ENCODE measurements around the gene DCBLD1. TPM values are rescaled to one million over a fixed set of nuclear protein-coding genes. Genes with fewer than 3 reads are reported as not detected.
A peak's percentile ranks its signal among the peaks of the same experiment; 100 is the strongest.
"Not testable (repeated sequence)": the region's sequence is repeated elsewhere in the genome, so short reads cannot be mapped to it uniquely, and the experiment has no call there.

The DCBLD1 gene
- total RNA-seq, 1 experiment from 2014 or later: 69.3 TPM

DNA sequence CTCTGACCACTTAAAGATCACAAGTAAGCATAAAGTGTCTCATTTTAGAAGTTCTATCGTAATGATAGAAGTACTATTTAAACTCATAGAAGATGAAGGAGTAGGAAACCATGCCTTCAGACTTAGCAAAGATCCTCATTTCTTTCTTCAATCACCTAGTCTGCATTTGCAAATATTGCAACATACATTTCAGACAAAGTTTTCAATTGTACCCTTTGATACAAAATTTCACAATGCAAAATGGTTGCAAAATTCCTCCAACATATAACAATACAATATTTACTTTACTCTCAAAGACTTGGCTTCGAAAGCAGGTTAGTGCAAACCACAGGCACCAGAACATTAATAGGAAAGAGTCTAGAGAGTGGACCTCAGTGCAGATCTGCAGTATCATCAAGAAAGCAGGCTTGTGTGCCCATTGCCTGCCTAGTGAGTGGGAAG lies 40.6 kb upstream of the DCBLD1 start:
- no peaks in the 10 kb centered on the region for H3K27me3 Mint-ChIP-seq (ENCODE audit: insufficient read depth, unreplicated experiment)
- H3K4me3 Mint-ChIP-seq (ENCODE audit: unreplicated experiment): no peak overlapping the region
- ChIA-PET POLR2A (interaction anchor here (0.6 kb wide), 1 partner anchor 165 kb away, joined by 5 read pairs; no protein-coding TSS in a partner anchor), CTCF (interaction anchor here (0.9 to 1.5 kb wide), 2 partner anchors 8 to 161 kb away, joined by 3 to 5 read pairs; partner anchors contain the start of gene GOPC)
- H3K4me1 Mint-ChIP-seq (ENCODE audit: low read depth, unreplicated experiment): peaks cover 6% of the 10 kb centered on the region
- TF ChIP-seq, protein P1, sequence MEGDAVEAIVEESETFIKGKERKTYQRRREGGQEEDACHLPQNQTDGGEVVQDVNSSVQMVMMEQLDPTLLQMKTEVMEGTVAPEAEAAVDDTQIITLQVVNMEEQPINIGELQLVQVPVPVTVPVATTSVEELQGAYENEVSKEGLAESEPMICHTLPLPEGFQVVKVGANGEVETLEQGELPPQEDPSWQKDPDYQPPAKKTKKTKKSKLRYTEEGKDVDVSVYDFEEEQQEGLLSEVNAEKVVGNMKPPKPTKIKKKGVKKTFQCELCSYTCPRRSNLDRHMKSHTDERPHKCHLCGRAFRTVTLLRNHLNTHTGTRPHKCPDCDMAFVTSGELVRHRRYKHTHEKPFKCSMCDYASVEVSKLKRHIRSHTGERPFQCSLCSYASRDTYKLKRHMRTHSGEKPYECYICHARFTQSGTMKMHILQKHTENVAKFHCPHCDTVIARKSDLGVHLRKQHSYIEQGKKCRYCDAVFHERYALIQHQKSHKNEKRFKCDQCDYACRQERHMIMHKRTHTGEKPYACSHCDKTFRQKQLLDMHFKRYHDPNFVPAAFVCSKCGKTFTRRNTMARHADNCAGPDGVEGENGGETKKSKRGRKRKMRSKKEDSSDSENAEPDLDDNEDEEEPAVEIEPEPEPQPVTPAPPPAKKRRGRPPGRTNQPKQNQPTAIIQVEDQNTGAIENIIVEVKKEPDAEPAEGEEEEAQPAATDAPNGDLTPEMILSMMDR (IDR thresholded peaks at IDR 0.05; ENCODE audit: insufficient read depth in 1 of 2, low read depth in 1 of 2, low read length in 1 of 2, severe bottlenecking in 1 of 2, unreplicated experiment in 1 of 2): no peak
- peaks cover 7% of the 10 kb centered on the region for H3K4me1 ChIP-seq
- peak in 1 of 2 experiments; percentile 31 for DNase-seq
- BruUV-seq (replicated peaks): no TSS peak
- intact Hi-C loops (cut with micrococcal nuclease; ENCODE audit: unreplicated experiment): loop anchor here (10.0 kb wide), 1 partner anchor 273 kb away; no protein-coding TSS in a partner anchor
- no peak overlapping the region for H3K4me3 ChIP-seq (ENCODE audit: low read depth, low read length)
- H3K36me3 Mint-ChIP-seq (ENCODE audit: insufficient read depth, unreplicated experiment): no peaks in the 10 kb centered on the region
- no peaks in the 10 kb centered on the region for H3K36me3 ChIP-seq (ENCODE audit: control insufficient read depth, insufficient read depth, low read length)
- H3K27ac Mint-ChIP-seq (ENCODE audit: unreplicated experiment): peak overlapping the region; percentile 35
- no peaks in the 10 kb centered on the region for H3K27me3 ChIP-seq (replicated peaks; ENCODE audit: control insufficient read depth, insufficient read depth, low read length)
- H3K9me3 ChIP-seq: no peaks in the 10 kb centered on the region
- H3K9me3 Mint-ChIP-seq (ENCODE audit: unreplicated experiment): no peaks in the 10 kb centered on the region

- intact Hi-C loops (cut with micrococcal nuclease; ENCODE audit: unreplicated experiment): loop anchor here (10.0 kb wide), 1 partner anchor 272 kb away; no protein-coding TSS in a partner anchor
- H3K36me3 Mint-ChIP-seq (ENCODE audit: insufficient read depth, unreplicated experiment); H3K4me3 ChIP-seq (ENCODE audit: low read depth, low read length); H3K27ac Mint-ChIP-seq (ENCODE audit: unreplicated experiment); H3K36me3 ChIP-seq (ENCODE audit: control insufficient read depth, insufficient read depth, low read length); H3K9me3 ChIP-seq; H3K27me3 Mint-ChIP-seq (ENCODE audit: insufficient read depth, unreplicated experiment); BruUV-seq (replicated peaks); POLR2A ChIA-PET; H3K27me3 ChIP-seq (replicated peaks; ENCODE audit: control insufficient read depth, insufficient read depth, low read length); H3K4me1 ChIP-seq; H3K9me3 Mint-ChIP-seq (ENCODE audit: unreplicated experiment); H3K4me1 Mint-ChIP-seq (ENCODE audit: low read depth, unreplicated experiment); H3K4me3 Mint-ChIP-seq (ENCODE audit: unreplicated experiment); DNase-seq: not testable (repeated sequence)
- CTCF ChIA-PET: interaction anchor here (1.5 kb wide), 1 partner anchor 160 kb away, joined by 5 read pairs; the partner anchor contains the start of gene GOPC
Observed at GRCh38 chr6:117442313-117442712, 40.2 kb upstream of the DCBLD1 start.

- Histone ChIP-seq H3K27me3 (replicated peaks; ENCODE audit: control insufficient read depth, insufficient read depth, low read length) (no peaks in the 10 kb centered on the region; the same call in 1 of the 2 replicates), H3K36me3 (ENCODE audit: control insufficient read depth, insufficient read depth, low read length) (no peaks in the 10 kb centered on the region), H3K4me1 (peaks cover 7% of the 10 kb centered on the region), H3K4me3 (ENCODE audit: low read depth, low read length) (no peak overlapping the region), H3K9me3 (no peaks in the 10 kb centered on the region)
- TF ChIP-seq, protein P1 (IDR thresholded peaks at IDR 0.05; ENCODE audit: insufficient read depth in 1 of 2, low read depth in 1 of 2, low read length in 1 of 2, severe bottlenecking in 1 of 2, unreplicated experiment in 1 of 2): no peak
- H3K4me3 Mint-ChIP-seq (ENCODE audit: unreplicated experiment): no peak overlapping the region
- DNase-seq: no peak
- peaks cover 3% of the 10 kb centered on the region for H3K27me3 Mint-ChIP-seq (ENCODE audit: insufficient read depth, unreplicated experiment)
- peaks cover 13% of the 10 kb centered on the region for H3K4me1 Mint-ChIP-seq (ENCODE audit: low read depth, unreplicated experiment)
- POLR2A ChIA-PET: no interaction called here
- no peak overlapping the region for H3K27ac Mint-ChIP-seq (ENCODE audit: unreplicated experiment)
- BruUV-seq (replicated peaks): no TSS peak
- CTCF ChIA-PET: no interaction called here
- H3K36me3 Mint-ChIP-seq (ENCODE audit: insufficient read depth, unreplicated experiment): no peaks in the 10 kb centered on the region
- intact Hi-C loops (cut with micrococcal nuclease; ENCODE audit: unreplicated experiment): loop anchor here (10.0 kb wide), 1 partner anchor 270 kb away; no protein-coding TSS in a partner anchor
- H3K9me3 Mint-ChIP-seq (ENCODE audit: unreplicated experiment): no peaks in the 10 kb centered on the region
Observed at GRCh38 chr6:117444600-117444999, 37.9 kb upstream of the DCBLD1 start.

Measured in Caco-2 (cell line).